GM19328 (cell line): ENCODE data around the gene TNRC18.
"Not testable (repeated sequence)": the region's sequence is repeated elsewhere in the genome, so short reads cannot be mapped to it uniquely, and the experiment has no call there.

Experiments
- ATAC-seq: cut with Tn5 transposase; IDR thresholded peaks from one replicate; pipeline ENCODE4 v1.9.1; 2021; ENCODE audit warnings: mild to moderate bottlenecking, moderate library complexity; ENCODE audit not compliant: unreplicated experiment

The TNRC18 gene

GRCh38 chr7:5320802-5321396 is 102.7 kb downstream of the TNRC18 start:
- no peak for ATAC-seq

GRCh38 chr7:5320391-5320790 is 103.2 kb downstream of the TNRC18 start:
- no peak for ATAC-seq

GRCh38 chr7:5318613-5319012 is 105.0 kb downstream of the TNRC18 start:
- not testable (repeated sequence) for ATAC-seq

- no peak for ATAC-seq
Measured at GRCh38 chr7:5315761-5316160, 107.9 kb downstream of the TNRC18 start.

GRCh38 chr7:5314864-5315263 is 108.8 kb downstream of the TNRC18 start:
- ATAC-seq = no peak

- not testable (repeated sequence) for ATAC-seq
Measured at GRCh38 chr7:5313076-5313885, 110.4 kb downstream of the TNRC18 start.

- not testable (repeated sequence) for ATAC-seq
Measured at GRCh38 chr7:5312276-5313070, 111.2 kb downstream of the TNRC18 start.

- no peak for ATAC-seq
Measured at GRCh38 chr7:5310822-5311405, 112.7 kb downstream of the TNRC18 start.

- ATAC-seq = no peak
Measured at GRCh38 chr7:5309146-5309545, 114.5 kb downstream of the TNRC18 start.

GRCh38 chr7:5307221-5308142 is 116.2 kb downstream of the TNRC18 start:
- not testable (repeated sequence) for ATAC-seq

GRCh38 chr7:5305050-5305449 is 118.6 kb downstream of the TNRC18 start:
- ATAC-seq = not testable (repeated sequence)

GRCh38 chr7:5303591-5304505 is 119.8 kb downstream of the TNRC18 start:
- no peak for ATAC-seq

- ATAC-seq = no peak
Measured at GRCh38 chr7:5303061-5303460, 120.6 kb downstream of the TNRC18 start.

GRCh38 chr7:5302577-5302976 is 121.1 kb downstream of the TNRC18 start:
- no peak for ATAC-seq

- no peak for ATAC-seq
Measured at GRCh38 chr7:5300366-5300765, 123.3 kb downstream of the TNRC18 start.

GRCh38 chr7:5296611-5297226 is 126.9 kb downstream of the TNRC18 start:
- no peak for ATAC-seq

GRCh38 chr7:5296015-5296610 is 127.5 kb downstream of the TNRC18 start:
- ATAC-seq = no peak
